GM21528 (cell line): ENCODE measurements around the gene PALM.

Source experiments
- ATAC-seq: cut with Tn5 transposase; IDR thresholded peaks from one replicate; pipeline ENCODE4 v1.9.1; 2021; ENCODE audit warnings: mild to moderate bottlenecking, moderate library complexity; ENCODE audit not compliant: unreplicated experiment, low FRiP score

Gene PALM

DNA sequence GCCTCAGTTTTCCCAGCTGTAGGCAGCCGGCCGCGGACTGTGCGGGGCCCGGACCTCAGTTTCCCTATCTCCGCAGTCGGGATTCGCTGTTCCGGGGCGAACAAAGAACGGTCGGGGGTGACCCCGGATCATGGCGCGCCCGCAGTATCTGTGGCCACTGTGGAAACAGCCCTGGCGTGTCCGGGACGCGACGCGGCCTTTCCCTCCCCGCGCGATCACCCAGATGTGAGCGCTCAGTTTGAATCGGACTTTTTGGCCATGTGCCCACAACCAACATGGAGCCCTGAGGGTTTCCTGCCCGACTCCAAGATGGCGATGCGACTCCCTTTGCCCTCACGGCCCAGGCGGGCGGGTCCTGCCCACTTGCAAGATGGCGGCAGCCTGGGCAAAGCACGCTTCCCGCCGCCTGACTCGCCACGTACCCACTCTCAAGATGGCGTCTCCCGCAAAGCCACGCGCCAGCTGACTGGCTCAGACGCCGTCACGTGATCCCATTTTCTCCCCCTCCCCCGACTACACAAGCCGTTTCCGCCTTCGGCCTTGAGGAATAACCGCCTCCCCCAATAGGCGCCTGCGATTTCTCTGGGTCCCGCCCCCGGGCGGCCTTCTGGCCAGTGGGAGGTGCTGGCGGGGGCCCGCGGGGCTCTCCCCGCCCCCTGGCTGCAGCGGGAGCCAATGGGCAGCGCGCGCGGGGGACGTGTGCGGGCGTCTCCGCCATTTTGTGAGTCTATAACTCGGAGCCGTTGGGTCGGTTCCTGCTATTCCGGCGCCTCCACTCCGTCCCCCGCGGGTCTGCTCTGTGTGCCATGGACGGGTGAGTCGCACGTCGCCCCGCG is 88.2 kb downstream of the PALM start, which contains the start of gene PTBP1:
Gene PTBP1, plus strand, starts transcription at position 761 of the 836 bp plus-strand sequence. Its CDS starts 46 bp downstream, at position 807.
- ATAC-seq = peak; percentile 76
